ENCODE data around the gene CD36.

CD36 gene

GRCh38 chr7:80614851-80615271 lies 23.6 kb upstream of the CD36 start:
- Histone ChIP-seq H2BK120ac (ENCODE audit: low read depth, low read length) (no peak overlapping the region), H3K4me2 (ENCODE audit: low read length) (no peak overlapping the region), H3K56ac (ENCODE audit: low read length) (no peak overlapping the region), H3K9ac (ENCODE audit: low read length) (no peak overlapping the region), H3K27ac (ENCODE audit: low read depth, low read length) (no peak overlapping the region), H3K4ac (ENCODE audit: low read depth, low read length) (no peak overlapping the region), H4K8ac (ENCODE audit: low read depth, low read length) (no peak overlapping the region), H3K36me3 (ENCODE audit: control insufficient read depth, insufficient read depth, low read length) (no peaks in the 10 kb centered on the region), H3K27me3 (ENCODE audit: insufficient read depth, low read length, poor library complexity) (no peaks in the 10 kb centered on the region), H3K79me2 (ENCODE audit: control insufficient read depth, insufficient read depth, low read length) (no peaks in the 10 kb centered on the region), H2BK5ac (ENCODE audit: low read length) (no peak overlapping the region), H2BK15ac (replicated peaks; ENCODE audit: low read depth) (no peak overlapping the region), H3K18ac (ENCODE audit: low read length) (no peak overlapping the region), H3K23ac (ENCODE audit: low read length) (no peak overlapping the region), H3K4me3 (ENCODE audit: low read length) (no peak overlapping the region), H3K79me1 (ENCODE audit: low read length) (no peaks in the 10 kb centered on the region), H2AK5ac (ENCODE audit: low read length) (no peak overlapping the region), H4K5ac (ENCODE audit: low read length) (no peak overlapping the region), H3K4me1 (ENCODE audit: control insufficient read depth, low read depth, low read length) (no peaks in the 10 kb centered on the region)
- no peak for DNase-seq
- WGBS (ENCODE audit: extremely low coverage, insufficient coverage, low lambda C conversion rate), result no CpG with 5 or more reads among the region's 5 CpGs

- no CpG with 5 or more reads among the region's 1 CpG for WGBS (ENCODE audit: extremely low coverage, insufficient coverage, low lambda C conversion rate)
- no peak overlapping the region for H2AK5ac ChIP-seq (ENCODE audit: low read length)
- H3K18ac ChIP-seq (ENCODE audit: low read length), result no peak overlapping the region
- no peaks in the 10 kb centered on the region for H3K36me3 ChIP-seq (ENCODE audit: control insufficient read depth, insufficient read depth, low read length)
- no peaks in the 10 kb centered on the region for H3K79me2 ChIP-seq (ENCODE audit: control insufficient read depth, insufficient read depth, low read length)
- no peak overlapping the region for H2BK120ac ChIP-seq (ENCODE audit: low read depth, low read length)
- H4K8ac ChIP-seq (ENCODE audit: low read depth, low read length), result no peak overlapping the region
- H3K23ac ChIP-seq (ENCODE audit: low read length), result no peak overlapping the region
- H3K56ac ChIP-seq (ENCODE audit: low read length), result no peak overlapping the region
- no peak overlapping the region for H3K4me2 ChIP-seq (ENCODE audit: low read length)
- no peak overlapping the region for H3K9ac ChIP-seq (ENCODE audit: low read length)
- H3K27ac ChIP-seq (ENCODE audit: low read depth, low read length), result no peak overlapping the region
- H2BK5ac ChIP-seq (ENCODE audit: low read length), result no peak overlapping the region
- no peaks in the 10 kb centered on the region for H3K27me3 ChIP-seq (ENCODE audit: insufficient read depth, low read length, poor library complexity)
- H3K4ac ChIP-seq (ENCODE audit: low read depth, low read length), result no peak overlapping the region
- no peak overlapping the region for H4K5ac ChIP-seq (ENCODE audit: low read length)
- DNase-seq, result no peak
- H3K79me1 ChIP-seq (ENCODE audit: low read length), result no peaks in the 10 kb centered on the region
- H3K4me1 ChIP-seq (ENCODE audit: control insufficient read depth, low read depth, low read length), result no peaks in the 10 kb centered on the region
- no peak overlapping the region for H2BK15ac ChIP-seq (replicated peaks; ENCODE audit: low read depth)
- H3K4me3 ChIP-seq (ENCODE audit: low read length), result no peak overlapping the region
These were observed 20.3 kb upstream of the CD36 start for GRCh38 chr7:80618096-80618495.

- no peak overlapping the region for H3K23ac ChIP-seq (ENCODE audit: low read length)
- H2AK5ac ChIP-seq (ENCODE audit: low read length), result no peak overlapping the region
- H3K79me1 ChIP-seq (ENCODE audit: low read length), result no peaks in the 10 kb centered on the region
- no peak overlapping the region for H2BK5ac ChIP-seq (ENCODE audit: low read length)
- H2BK120ac ChIP-seq (ENCODE audit: low read depth, low read length), result no peak overlapping the region
- H3K4me1 ChIP-seq (ENCODE audit: control insufficient read depth, low read depth, low read length), result no peaks in the 10 kb centered on the region
- no peaks in the 10 kb centered on the region for H3K36me3 ChIP-seq (ENCODE audit: control insufficient read depth, insufficient read depth, low read length)
- H3K4me2 ChIP-seq (ENCODE audit: low read length), result no peak overlapping the region
- no peak overlapping the region for H3K4me3 ChIP-seq (ENCODE audit: low read length)
- H2BK15ac ChIP-seq (replicated peaks; ENCODE audit: low read depth), result no peak overlapping the region
- DNase-seq, result no peak
- no peak overlapping the region for H3K27ac ChIP-seq (ENCODE audit: low read depth, low read length)
- no peak overlapping the region for H3K9ac ChIP-seq (ENCODE audit: low read length)
- H4K5ac ChIP-seq (ENCODE audit: low read length), result no peak overlapping the region
- H3K27me3 ChIP-seq (ENCODE audit: insufficient read depth, low read length, poor library complexity), result no peaks in the 10 kb centered on the region
- H4K8ac ChIP-seq (ENCODE audit: low read depth, low read length), result no peak overlapping the region
- no peaks in the 10 kb centered on the region for H3K79me2 ChIP-seq (ENCODE audit: control insufficient read depth, insufficient read depth, low read length)
- H3K4ac ChIP-seq (ENCODE audit: low read depth, low read length), result no peak overlapping the region
- H3K56ac ChIP-seq (ENCODE audit: low read length), result no peak overlapping the region
- no peak overlapping the region for H3K18ac ChIP-seq (ENCODE audit: low read length)
These were observed 18.7 kb upstream of the CD36 start for GRCh38 chr7:80619741-80620140.

GRCh38 chr7:80622541-80622940 lies 15.9 kb upstream of the CD36 start:
- WGBS (ENCODE audit: extremely low coverage, insufficient coverage, low lambda C conversion rate), result no CpG with 5 or more reads among the region's 1 CpG
- DNase-seq, result no peak

GRCh38 chr7:80623503-80624252 lies 14.8 kb upstream of the CD36 start:
- Histone ChIP-seq H3K9ac (ENCODE audit: low read length) (no peak overlapping the region), H3K27ac (ENCODE audit: low read depth, low read length) (no peak overlapping the region), H2BK15ac (replicated peaks; ENCODE audit: low read depth) (no peak overlapping the region), H3K27me3 (ENCODE audit: insufficient read depth, low read length, poor library complexity) (no peaks in the 10 kb centered on the region), H2BK5ac (ENCODE audit: low read length) (no peak overlapping the region), H3K36me3 (ENCODE audit: control insufficient read depth, insufficient read depth, low read length) (no peaks in the 10 kb centered on the region), H3K79me1 (ENCODE audit: low read length) (no peaks in the 10 kb centered on the region), H4K8ac (ENCODE audit: low read depth, low read length) (no peak overlapping the region), H2BK120ac (ENCODE audit: low read depth, low read length) (no peak overlapping the region), H3K4me2 (ENCODE audit: low read length) (no peak overlapping the region), H3K56ac (ENCODE audit: low read length) (no peak overlapping the region), H3K79me2 (ENCODE audit: control insufficient read depth, insufficient read depth, low read length) (no peaks in the 10 kb centered on the region), H2AK5ac (ENCODE audit: low read length) (no peak overlapping the region), H3K4me1 (ENCODE audit: control insufficient read depth, low read depth, low read length) (no peaks in the 10 kb centered on the region), H3K23ac (ENCODE audit: low read length) (no peak overlapping the region), H4K5ac (ENCODE audit: low read length) (no peak overlapping the region), H3K18ac (ENCODE audit: low read length) (no peak overlapping the region), H3K4ac (ENCODE audit: low read depth, low read length) (no peak overlapping the region), H3K4me3 (ENCODE audit: low read length) (no peak overlapping the region)
- peak; percentile 27 for DNase-seq
- no CpG with 5 or more reads among the region's 3 CpGs for WGBS (ENCODE audit: extremely low coverage, insufficient coverage, low lambda C conversion rate)

More at GRCh38 chr7:80622541-80622940, 15.9 kb upstream of the CD36 start:
- H3K79me1 ChIP-seq (ENCODE audit: low read length), result no peaks in the 10 kb centered on the region
- no peak overlapping the region for H2BK15ac ChIP-seq (replicated peaks; ENCODE audit: low read depth)
- no peak overlapping the region for H3K4me2 ChIP-seq (ENCODE audit: low read length)
- no peak overlapping the region for H3K18ac ChIP-seq (ENCODE audit: low read length)
- H4K8ac ChIP-seq (ENCODE audit: low read depth, low read length), result no peak overlapping the region
- H2BK120ac ChIP-seq (ENCODE audit: low read depth, low read length), result no peak overlapping the region
- H3K27ac ChIP-seq (ENCODE audit: low read depth, low read length), result no peak overlapping the region
- no peak overlapping the region for H2AK5ac ChIP-seq (ENCODE audit: low read length)
- no peak overlapping the region for H3K23ac ChIP-seq (ENCODE audit: low read length)
- H3K4me1 ChIP-seq (ENCODE audit: control insufficient read depth, low read depth, low read length), result no peaks in the 10 kb centered on the region
- H2BK5ac ChIP-seq (ENCODE audit: low read length), result no peak overlapping the region
- H3K27me3 ChIP-seq (ENCODE audit: insufficient read depth, low read length, poor library complexity), result no peaks in the 10 kb centered on the region
- H3K79me2 ChIP-seq (ENCODE audit: control insufficient read depth, insufficient read depth, low read length), result no peaks in the 10 kb centered on the region
- no peak overlapping the region for H3K4me3 ChIP-seq (ENCODE audit: low read length)
- H3K9ac ChIP-seq (ENCODE audit: low read length), result no peak overlapping the region
- H3K4ac ChIP-seq (ENCODE audit: low read depth, low read length), result no peak overlapping the region
- no peaks in the 10 kb centered on the region for H3K36me3 ChIP-seq (ENCODE audit: control insufficient read depth, insufficient read depth, low read length)
- H4K5ac ChIP-seq (ENCODE audit: low read length), result no peak overlapping the region
- H3K56ac ChIP-seq (ENCODE audit: low read length), result no peak overlapping the region

- H4K8ac ChIP-seq (ENCODE audit: low read depth, low read length), result no peak overlapping the region
- H3K4me3 ChIP-seq (ENCODE audit: low read length), result no peak overlapping the region
- no peak overlapping the region for H3K27ac ChIP-seq (ENCODE audit: low read depth, low read length)
- H3K27me3 ChIP-seq (ENCODE audit: insufficient read depth, low read length, poor library complexity), result no peaks in the 10 kb centered on the region
- no peak overlapping the region for H2BK120ac ChIP-seq (ENCODE audit: low read depth, low read length)
- H3K4me2 ChIP-seq (ENCODE audit: low read length), result no peak overlapping the region
- H2BK15ac ChIP-seq (replicated peaks; ENCODE audit: low read depth), result no peak overlapping the region
- no CpG with 5 or more reads among the region's 1 CpG for WGBS (ENCODE audit: extremely low coverage, insufficient coverage, low lambda C conversion rate)
- H4K5ac ChIP-seq (ENCODE audit: low read length), result peak overlapping the region; percentile 65
- H3K56ac ChIP-seq (ENCODE audit: low read length), result no peak overlapping the region
- no peak overlapping the region for H3K18ac ChIP-seq (ENCODE audit: low read length)
- H3K4me1 ChIP-seq (ENCODE audit: control insufficient read depth, low read depth, low read length), result no peaks in the 10 kb centered on the region
- H2AK5ac ChIP-seq (ENCODE audit: low read length), result no peak overlapping the region
- H3K79me2 ChIP-seq (ENCODE audit: control insufficient read depth, insufficient read depth, low read length), result no peaks in the 10 kb centered on the region
- no peaks in the 10 kb centered on the region for H3K79me1 ChIP-seq (ENCODE audit: low read length)
- no peak overlapping the region for H3K9ac ChIP-seq (ENCODE audit: low read length)
- no peak for DNase-seq
- no peak overlapping the region for H2BK5ac ChIP-seq (ENCODE audit: low read length)
- H3K36me3 ChIP-seq (ENCODE audit: control insufficient read depth, insufficient read depth, low read length), result no peaks in the 10 kb centered on the region
- no peak overlapping the region for H3K23ac ChIP-seq (ENCODE audit: low read length)
- H3K4ac ChIP-seq (ENCODE audit: low read depth, low read length), result no peak overlapping the region
These were observed 13.7 kb upstream of the CD36 start for GRCh38 chr7:80624763-80625162.
